KOPT-K1 (cell line): Measurements from ENCODE around the gene SMYD3.
"Not testable (repeated sequence)": the region's sequence is repeated elsewhere in the genome, so short reads cannot be mapped to it uniquely, and the experiment has no call there.

ENCODE experiments used
- H3K27ac ChIP-seq: fragments of 200-600 bp; sonication (generic); 2 replicates; pipeline ENCODE4 v1.5.1; 2016; ENCODE audit warnings: antibody characterized with exemption, mild to moderate bottlenecking, low read depth, low read length; ENCODE audit not compliant: poor library complexity, severe bottlenecking
- H3K36me3 ChIP-seq: fragments of 200-600 bp; sonication (generic); 2 replicates; pipeline ENCODE4 v1.5.1; 2017; ENCODE audit warnings: antibody characterized with exemption, mild to moderate bottlenecking, low read length, moderate library complexity; ENCODE audit not compliant: insufficient read depth
- H3K9me3 ChIP-seq: fragments of 200-600 bp; sonication (generic); 2 replicates; pipeline ENCODE4 v1.5.1; 2017; ENCODE audit warnings: antibody characterized with exemption, low read length, mild to moderate bottlenecking; ENCODE audit not compliant: insufficient read depth, poor library complexity, severe bottlenecking

SMYD3 gene

DNA sequence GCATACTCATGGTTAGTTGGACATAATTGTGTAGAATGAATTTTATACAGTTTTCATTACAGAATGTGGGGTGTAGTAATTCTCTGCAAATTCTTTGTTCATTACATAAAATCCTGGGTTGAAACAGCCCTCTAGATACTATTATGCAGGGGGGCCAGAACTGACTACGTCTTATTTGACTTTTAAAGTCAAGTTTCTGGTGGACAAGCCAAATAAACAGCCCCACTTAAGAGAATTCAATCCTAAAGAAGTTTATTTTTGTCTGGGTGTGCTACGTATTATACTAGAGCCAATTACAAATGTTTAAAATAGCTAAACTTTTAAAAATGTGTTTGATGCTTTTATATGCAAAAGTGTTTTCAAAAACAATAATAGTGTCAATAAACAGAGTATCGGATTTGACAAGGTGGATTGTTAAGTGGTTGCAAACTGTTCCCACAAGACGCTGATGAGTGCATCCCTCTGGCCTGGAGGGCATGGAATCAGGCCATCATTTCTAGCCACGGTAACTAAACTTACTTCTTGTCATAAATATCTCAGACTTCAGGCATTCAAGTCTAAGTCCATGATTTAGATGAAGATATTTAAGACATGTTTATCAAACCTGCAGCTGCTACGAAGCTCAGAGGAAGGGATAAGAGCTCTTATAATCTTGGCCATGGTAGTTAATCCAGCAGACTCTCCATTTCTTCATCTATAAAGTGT is 706.0 kb downstream of the SMYD3 start:
- Histone ChIP-seq H3K36me3 (no peaks in the 10 kb centered on the region), H3K27ac (no peak overlapping the region), H3K9me3 (no peaks in the 10 kb centered on the region)

DNA sequence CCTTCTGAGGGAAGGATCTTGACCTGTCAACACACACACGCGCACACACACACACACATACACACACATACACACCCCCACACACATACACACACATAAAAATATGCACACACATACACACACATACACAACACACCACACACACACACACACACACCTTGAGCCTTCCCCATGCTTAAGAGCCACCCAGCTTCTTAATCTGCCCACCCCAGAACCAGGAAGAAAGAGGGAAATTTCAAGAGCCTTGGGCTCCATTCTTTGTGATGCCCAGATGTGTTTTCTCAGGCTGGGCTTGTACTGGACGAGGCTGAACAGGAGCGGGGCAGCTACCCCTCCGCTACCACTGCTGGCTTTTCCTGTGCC is 708.7 kb downstream of the SMYD3 start:
- no peaks in the 10 kb centered on the region for H3K36me3 ChIP-seq
- no peaks in the 10 kb centered on the region for H3K9me3 ChIP-seq
- H3K27ac ChIP-seq = no peak overlapping the region

DNA sequence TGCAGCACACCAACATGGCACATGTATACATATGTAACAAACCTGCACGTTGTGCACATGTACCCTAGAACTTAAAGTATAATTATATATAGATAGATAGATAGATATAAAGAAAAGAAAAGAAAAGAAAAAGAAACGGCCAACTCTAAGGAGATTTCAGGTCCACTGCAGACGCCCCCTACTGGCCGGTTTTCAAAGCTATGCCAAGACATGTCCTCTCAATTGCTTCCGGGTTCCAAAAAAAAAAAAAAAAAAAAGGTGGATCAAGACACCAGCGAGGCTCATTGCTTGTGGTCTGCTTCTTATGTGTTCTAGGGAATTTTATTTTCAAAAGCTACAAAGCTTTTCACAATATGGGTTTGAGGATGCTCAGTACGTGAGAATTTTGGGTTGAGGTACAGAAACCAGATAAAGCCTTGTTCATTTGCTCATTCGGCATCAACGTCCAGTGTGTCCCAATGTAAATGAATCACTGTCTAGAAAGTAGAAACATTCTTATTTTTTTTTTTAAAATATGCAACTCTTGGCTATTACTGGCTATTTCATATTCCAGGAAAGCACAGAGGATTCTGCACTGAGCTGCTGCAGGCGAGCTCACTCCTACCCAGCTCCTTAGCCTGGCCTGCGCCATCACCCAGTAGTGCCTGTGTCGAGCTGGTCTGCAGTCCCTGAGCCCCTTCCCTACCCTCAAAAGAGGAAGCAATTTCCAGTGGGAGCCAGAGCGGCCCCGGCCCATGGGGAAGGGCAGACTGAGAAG is 709.3 kb downstream of the SMYD3 start:
- Histone ChIP-seq H3K9me3 (no peaks in the 10 kb centered on the region), H3K27ac (no peak overlapping the region), H3K36me3 (no peaks in the 10 kb centered on the region)

DNA sequence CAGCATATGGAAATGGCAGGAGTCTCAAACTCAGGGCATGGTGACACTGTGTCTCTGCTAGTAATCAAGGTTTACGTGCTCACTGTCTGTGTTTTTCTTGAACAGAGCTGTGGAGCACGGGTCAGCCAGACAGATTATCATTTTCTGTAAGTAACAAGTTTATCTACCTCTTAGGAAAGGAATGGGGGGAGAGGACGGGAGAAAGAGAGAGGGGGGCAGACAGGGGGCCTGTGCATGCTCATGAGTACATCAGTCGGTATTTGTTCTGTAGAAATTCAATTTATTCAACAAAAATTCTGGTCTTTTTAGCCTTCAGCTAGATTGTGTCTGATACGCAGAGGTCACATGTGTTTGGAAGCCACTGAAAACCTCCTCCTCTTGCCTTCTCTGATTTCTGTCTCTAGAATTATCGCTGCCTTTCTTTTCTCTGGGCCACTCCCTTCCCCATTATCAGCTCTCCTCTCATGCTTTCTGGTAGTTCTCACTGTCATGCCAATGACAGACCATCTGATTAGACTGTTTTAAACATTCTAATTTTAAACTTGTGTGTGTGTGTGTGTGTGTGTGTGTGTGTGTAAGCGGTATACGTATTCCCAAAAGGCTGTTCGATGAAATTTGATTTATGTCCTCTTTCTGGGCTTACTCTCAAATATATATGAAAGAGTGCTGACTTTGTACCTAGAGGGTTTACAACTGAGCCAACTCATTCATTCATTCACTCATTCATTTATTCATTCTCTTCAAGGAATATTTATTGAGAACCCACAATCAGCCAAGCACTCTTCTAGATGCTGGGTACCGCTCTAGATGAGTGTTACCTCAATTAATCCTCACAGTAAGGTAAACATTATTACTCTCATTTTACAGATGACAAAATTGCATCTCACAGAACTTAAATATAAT is 715.4 kb downstream of the SMYD3 start:
- no peaks in the 10 kb centered on the region for H3K36me3 ChIP-seq
- H3K27ac ChIP-seq = no peak overlapping the region
- H3K9me3 ChIP-seq = no peaks in the 10 kb centered on the region

DNA sequence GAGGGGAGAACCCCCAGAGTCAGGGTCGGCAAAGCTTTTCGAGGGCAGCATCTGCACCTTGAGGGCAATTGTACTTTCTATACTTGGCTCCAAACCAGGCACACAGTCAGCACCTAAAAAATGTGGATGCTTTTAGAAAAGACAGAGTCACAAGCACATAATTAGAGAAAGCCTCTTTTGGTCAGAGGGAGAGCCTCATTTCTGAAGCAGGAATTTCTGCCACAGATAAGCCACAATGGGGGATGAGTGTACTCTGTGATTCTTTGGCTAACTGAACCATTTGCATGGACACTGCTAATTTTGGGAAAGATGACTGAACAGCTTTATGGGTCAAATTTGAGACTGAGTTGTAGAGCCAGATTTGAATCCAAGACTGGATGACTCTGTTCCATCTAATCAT is 716.6 kb downstream of the SMYD3 start:
- no peaks in the 10 kb centered on the region for H3K9me3 ChIP-seq
- no peaks in the 10 kb centered on the region for H3K36me3 ChIP-seq
- no peak overlapping the region for H3K27ac ChIP-seq

DNA sequence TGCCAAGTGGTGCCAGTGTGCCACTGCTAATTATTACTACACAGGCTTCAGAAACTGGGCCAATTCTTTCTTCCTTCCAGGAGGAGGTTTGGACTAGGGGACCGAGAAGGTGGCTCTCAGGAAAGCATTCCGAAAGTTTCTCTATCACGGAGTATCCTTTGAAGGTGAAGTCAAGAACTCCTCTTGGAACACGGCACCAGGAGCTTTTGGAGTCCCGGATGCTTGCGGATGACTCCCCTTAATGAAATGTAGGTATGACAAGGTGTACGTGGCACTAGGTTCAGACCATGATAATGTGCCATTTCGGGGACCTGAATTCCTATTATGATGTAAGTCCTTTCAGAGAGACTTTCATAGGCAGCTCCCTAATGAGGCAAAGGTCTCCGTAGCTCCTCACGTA is 718.2 kb downstream of the SMYD3 start:
- Histone ChIP-seq H3K36me3 (no peaks in the 10 kb centered on the region), H3K27ac (no peak overlapping the region), H3K9me3 (no peaks in the 10 kb centered on the region)

DNA sequence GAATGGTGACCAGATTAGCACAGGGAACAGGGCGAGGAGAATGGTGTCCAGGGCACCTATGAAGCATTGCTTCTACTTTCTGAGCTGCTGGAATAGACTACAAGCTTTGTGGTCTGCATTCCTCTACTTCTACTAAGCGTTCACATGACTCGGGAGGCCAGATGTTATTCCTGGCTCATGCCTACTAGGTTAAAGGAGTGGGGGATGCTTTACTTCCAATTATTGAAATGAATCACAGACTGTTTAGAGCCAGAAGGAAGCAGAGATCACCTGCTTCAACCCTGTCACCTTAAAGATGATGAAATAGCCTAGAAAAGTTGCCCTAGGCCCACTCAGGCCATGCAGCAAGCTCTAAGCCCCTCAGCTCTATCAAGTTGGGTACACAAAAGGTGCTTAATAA is 718.8 kb downstream of the SMYD3 start:
- H3K36me3 ChIP-seq = no peaks in the 10 kb centered on the region
- no peak overlapping the region for H3K27ac ChIP-seq
- no peaks in the 10 kb centered on the region for H3K9me3 ChIP-seq

DNA sequence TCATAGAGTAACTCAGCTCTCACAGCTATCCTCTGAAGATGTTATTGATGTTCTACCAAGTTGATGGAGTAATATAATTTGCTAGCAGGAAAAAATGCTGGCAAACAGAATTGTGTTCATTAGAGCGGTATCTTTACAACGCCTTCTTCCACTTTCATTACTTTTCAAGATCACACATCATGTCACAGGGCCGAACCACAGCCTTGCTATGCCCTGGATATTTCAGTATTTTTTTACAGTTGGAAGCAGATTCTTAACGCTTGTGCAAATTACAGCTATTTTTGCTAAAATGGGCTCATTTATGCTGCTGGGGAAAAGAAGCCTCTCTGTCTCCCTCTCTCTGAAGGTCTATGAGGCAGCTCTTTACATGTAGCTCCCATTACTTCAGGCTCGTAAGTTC is 720.1 kb downstream of the SMYD3 start:
- Histone ChIP-seq H3K27ac (no peak overlapping the region), H3K36me3 (no peaks in the 10 kb centered on the region), H3K9me3 (no peaks in the 10 kb centered on the region)

DNA sequence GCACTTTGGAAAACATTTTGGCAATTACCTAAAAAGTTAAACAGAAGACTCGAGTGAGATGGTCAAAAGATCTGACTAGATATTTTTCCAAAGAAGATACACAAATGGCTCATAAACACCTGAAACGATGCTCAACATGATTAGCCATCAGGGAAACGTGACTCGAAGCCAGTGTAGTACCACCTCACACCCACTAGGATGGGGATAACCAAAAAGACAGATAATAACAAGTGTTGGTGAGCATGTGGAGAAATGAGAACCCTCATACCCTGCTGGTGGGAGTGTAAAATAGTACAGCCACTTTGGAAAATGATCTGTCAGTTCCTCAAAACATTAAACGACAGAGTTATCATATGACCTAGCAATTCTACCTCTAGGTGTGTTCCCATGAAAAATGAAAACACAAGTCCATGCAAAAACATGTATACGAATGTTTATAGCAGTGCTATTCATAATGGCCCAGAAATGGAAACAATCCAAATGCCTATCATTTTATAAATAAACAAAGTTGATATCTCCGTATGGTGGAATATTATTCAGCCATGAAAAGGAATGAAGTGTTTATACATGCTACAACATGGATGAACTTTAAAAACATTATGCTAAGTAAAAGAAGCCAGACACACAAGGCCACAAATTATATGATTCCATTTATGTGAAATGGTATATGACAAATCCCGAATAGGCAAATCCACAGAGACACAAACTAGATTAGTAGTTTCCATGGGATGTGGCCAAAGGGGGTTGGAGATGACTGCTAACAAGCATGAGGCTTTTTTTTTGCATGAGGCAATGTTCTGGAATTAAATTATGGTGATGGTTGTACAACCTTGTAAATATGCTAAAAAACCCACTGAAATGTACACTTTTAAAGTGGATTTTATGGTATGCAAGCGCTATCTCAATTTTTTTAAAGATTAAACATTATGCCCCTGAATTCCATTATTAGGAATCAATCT is 727.0 kb downstream of the SMYD3 start:
- Histone ChIP-seq H3K36me3 (no peaks in the 10 kb centered on the region), H3K9me3 (no peaks in the 10 kb centered on the region), H3K27ac (no peak overlapping the region)

DNA sequence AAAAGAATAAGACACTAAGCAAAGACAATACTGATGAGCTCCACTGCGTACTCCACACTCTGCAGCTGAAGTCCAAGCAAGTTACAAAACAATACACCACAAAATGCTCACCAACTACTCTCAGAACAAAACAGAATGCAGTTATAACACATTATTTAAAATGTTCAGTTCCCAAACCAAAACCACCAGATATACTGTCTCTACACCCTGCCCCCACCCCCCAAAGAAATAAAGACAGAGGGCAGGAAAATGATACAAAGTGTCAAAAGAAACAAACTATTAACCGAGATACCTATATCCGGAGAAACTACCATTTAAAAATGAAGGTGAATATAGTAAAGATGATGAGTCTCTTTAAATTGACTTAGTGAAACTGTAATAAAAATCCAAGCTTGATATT is 729.3 kb downstream of the SMYD3 start:
- no peak overlapping the region for H3K27ac ChIP-seq
- H3K9me3 ChIP-seq = no peaks in the 10 kb centered on the region

DNA sequence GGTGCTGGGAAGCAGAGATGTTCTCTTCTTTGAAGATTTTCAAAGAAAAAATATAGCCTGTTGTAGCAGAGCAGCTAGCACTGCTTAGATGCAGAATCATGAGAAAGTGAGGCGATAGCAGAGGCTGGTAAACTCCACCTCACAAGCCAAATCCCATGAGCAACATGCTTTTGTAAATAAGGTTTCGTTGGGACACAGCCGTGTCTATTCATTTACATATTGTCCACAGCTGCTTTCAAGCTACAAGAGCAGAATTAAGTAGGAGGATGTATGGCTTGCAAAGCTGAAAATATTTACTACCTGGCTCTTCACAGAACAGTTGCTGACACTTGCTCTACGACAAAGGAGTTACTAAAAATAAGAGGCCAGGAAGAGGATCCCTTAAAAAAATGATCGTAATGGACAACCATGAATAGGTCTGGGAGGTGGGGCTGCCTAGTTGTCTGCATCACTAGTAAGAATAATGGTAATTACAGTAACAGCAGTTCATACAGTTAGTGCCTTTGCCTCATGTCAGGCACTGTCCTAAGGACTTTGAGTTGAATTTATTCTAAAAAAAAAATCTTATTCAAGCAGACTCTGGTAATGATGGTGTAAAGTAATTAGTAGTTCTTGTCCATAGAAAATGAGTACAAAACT is 730.3 kb downstream of the SMYD3 start:
- no peak overlapping the region for H3K27ac ChIP-seq
- no peaks in the 10 kb centered on the region for H3K9me3 ChIP-seq
- no peaks in the 10 kb centered on the region for H3K36me3 ChIP-seq

More for the DNA sequence above, 729.3 kb downstream of the SMYD3 start:
- H3K36me3 ChIP-seq = no peaks in the 10 kb centered on the region

DNA sequence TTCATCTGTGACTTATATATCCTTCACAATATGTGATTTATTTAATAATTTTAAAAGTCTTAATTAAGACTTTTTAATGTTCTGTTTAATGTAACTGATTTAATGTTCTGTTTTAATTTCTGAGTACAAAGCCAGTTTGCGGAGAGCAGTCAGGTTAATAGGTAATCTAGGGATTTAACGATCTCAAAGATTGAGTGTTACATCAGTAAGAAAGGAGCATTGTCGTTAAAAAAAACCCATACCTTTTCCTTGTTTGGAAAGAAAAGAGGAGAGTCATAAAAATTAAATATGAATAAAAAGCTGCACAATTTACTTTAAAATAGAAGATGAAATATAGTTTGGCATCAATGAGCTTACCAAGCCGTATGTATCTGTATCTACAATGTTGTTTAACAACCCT is 730.9 kb downstream of the SMYD3 start:
- Histone ChIP-seq H3K27ac (no peak overlapping the region), H3K36me3 (no peaks in the 10 kb centered on the region), H3K9me3 (no peaks in the 10 kb centered on the region)

DNA sequence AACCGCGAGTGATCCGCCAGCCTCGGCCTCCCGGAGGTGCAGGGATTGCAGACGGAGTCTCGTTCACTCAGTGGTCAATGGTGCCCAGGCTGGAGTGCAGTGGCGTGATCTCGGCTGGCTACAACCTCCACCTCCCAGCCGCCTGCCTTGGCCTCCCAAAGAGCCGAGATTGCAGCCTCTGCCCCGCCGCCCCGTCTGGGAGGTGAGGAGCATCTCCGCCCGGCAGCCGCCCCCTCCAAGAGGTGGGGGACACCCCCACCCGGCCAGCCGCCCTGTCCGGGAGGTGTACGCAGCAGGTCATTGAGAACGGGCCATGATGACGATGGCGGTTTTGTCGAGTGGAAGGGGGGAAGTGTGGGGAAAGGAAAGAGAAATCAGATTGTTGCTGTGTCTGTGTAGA is 732.1 kb downstream of the SMYD3 start:
- H3K9me3 ChIP-seq, H3K36me3 ChIP-seq, H3K27ac ChIP-seq: not testable (repeated sequence)

DNA sequence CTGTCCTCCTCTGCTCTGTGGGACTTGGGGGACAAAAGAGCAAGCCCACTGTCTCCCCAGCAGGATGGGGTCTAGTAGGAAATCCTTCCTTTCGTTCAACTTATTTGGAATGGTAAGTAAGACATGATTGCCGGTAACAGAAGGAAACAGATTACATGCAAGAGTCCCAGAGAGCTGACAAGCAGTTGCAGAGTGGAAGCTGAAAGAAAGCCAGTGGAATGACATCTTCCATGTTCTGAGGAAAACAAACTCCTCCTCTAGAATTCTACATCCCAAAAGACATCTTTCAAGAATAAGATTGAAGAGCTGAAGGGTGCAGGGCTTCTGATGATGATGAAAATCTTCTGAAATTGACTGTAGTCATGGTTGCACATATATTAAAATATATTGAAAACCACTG is 732.9 kb downstream of the SMYD3 start:
- Histone ChIP-seq H3K27ac (no peak overlapping the region), H3K36me3 (no peaks in the 10 kb centered on the region), H3K9me3 (no peaks in the 10 kb centered on the region)
